ENCODE results near the gene MINDY4. TPM values are rescaled to one million over a fixed set of nuclear protein-coding genes. Genes with fewer than 3 reads are reported as not detected.

MINDY4 gene
- total RNA-seq, 1 donor from 2014 or later: 6.3 TPM

DNA sequence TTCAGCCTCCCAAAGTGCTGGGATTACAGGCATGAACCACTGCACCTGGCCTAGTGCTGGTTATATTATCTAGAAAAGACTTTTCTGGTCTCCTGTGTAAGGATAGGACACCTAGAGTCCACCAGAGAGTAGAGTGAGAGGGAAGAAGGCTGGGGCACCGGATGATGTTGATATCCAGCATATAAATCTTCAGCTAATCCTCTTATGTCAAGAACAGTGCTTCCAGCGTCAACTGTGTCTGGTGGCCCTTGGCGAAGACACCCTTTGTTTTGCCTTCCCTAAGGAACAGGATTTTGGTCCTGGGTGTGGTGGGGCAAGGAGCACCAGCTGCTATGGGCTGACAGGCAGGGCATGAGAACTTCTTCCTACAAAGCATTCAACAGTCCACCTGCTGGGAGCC lies 35.6 kb upstream of the MINDY4 start:
- H3K27me3 Mint-ChIP-seq (ENCODE audit: low read depth): peaks cover 42% of the 10 kb centered on the region
- H3K9me3 Mint-ChIP-seq (ENCODE audit: low read depth): peaks cover 5% of the 10 kb centered on the region
- no peak overlapping the region for H3K27ac Mint-ChIP-seq (ENCODE audit: unreplicated experiment)
- H3K4me1 Mint-ChIP-seq (ENCODE audit: low read depth): peaks cover 4% of the 10 kb centered on the region
- H3K36me3 Mint-ChIP-seq (ENCODE audit: low read depth): no peaks in the 10 kb centered on the region
- DNase-seq (ENCODE audit: low spot score): no peak
- H3K4me3 Mint-ChIP-seq (ENCODE audit: unreplicated experiment): no peak overlapping the region
- no peak for TF ChIP-seq CTCF (IDR thresholded peaks at IDR 0.05)

DNA sequence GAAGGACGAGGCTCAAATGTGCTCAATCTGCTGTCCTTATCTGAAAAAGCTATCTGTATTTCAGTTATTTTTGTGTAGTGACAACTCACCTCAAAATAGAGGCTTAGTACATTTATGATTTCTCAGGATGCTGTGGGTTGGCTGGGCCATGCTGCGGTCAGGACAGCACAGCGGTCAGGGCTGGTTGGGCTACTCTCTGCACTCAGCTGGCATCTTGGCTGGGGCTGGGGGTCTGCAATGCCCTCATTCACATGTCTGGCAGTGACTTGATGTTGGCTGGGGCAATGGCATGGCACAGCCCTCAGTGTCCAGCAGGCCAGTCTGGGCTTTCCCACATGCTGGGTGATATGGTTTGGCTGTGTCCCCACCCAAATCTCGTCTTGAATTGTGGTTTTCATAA lies 34.9 kb upstream of the MINDY4 start:
- Mint-ChIP-seq H3K27ac (ENCODE audit: unreplicated experiment) (no peak overlapping the region), H3K4me1 (ENCODE audit: low read depth) (peaks cover 4% of the 10 kb centered on the region), H3K27me3 (ENCODE audit: low read depth) (peaks cover 38% of the 10 kb centered on the region), H3K4me3 (ENCODE audit: unreplicated experiment) (no peak overlapping the region), H3K9me3 (ENCODE audit: low read depth) (peaks cover 5% of the 10 kb centered on the region), H3K36me3 (ENCODE audit: low read depth) (no peaks in the 10 kb centered on the region)
- no peak for TF ChIP-seq CTCF (IDR thresholded peaks at IDR 0.05)
- DNase-seq (ENCODE audit: low spot score): no peak

GRCh38 chr7:30738026-30738915 lies 32.9 kb upstream of the MINDY4 start:
- H3K27ac Mint-ChIP-seq (ENCODE audit: unreplicated experiment): no peak overlapping the region
- no peaks in the 10 kb centered on the region for H3K4me1 Mint-ChIP-seq (ENCODE audit: low read depth)
- TF ChIP-seq CTCF (IDR thresholded peaks at IDR 0.05): no peak
- no peak for DNase-seq (ENCODE audit: low spot score)
- H3K36me3 Mint-ChIP-seq (ENCODE audit: low read depth): no peaks in the 10 kb centered on the region
- H3K4me3 Mint-ChIP-seq (ENCODE audit: unreplicated experiment): no peak overlapping the region
- peaks cover 5% of the 10 kb centered on the region for H3K9me3 Mint-ChIP-seq (ENCODE audit: low read depth)
- H3K27me3 Mint-ChIP-seq (ENCODE audit: low read depth): peaks cover 29% of the 10 kb centered on the region

DNA sequence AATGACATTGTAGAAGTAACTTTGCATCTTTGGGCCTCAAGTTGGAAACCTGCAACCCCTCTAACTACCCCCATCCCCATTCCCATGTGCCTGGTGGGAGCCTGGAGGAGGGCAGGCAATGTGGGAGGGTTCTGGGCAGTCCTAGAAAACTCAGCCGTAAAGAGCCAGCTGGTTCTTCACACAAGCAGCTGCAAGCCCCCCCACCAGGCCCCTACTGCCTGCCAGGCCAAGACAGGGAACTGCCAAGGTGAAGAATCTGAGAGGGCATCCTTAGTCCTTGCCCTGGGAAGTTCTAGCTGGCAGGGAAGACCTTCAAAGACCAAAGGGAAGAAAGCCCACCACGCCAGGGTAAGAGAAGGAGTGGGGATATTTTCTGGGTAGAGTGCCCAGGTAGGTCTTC lies 31.5 kb upstream of the MINDY4 start:
- Mint-ChIP-seq H3K4me1 (ENCODE audit: low read depth) (no peaks in the 10 kb centered on the region), H3K36me3 (ENCODE audit: low read depth) (no peaks in the 10 kb centered on the region), H3K4me3 (ENCODE audit: unreplicated experiment) (no peak overlapping the region), H3K9me3 (ENCODE audit: low read depth) (peaks cover 5% of the 10 kb centered on the region), H3K27ac (ENCODE audit: unreplicated experiment) (no peak overlapping the region), H3K27me3 (ENCODE audit: low read depth) (peaks cover 31% of the 10 kb centered on the region)
- TF ChIP-seq CTCF (IDR thresholded peaks at IDR 0.05): no peak
- no peak for DNase-seq (ENCODE audit: low spot score)

DNA sequence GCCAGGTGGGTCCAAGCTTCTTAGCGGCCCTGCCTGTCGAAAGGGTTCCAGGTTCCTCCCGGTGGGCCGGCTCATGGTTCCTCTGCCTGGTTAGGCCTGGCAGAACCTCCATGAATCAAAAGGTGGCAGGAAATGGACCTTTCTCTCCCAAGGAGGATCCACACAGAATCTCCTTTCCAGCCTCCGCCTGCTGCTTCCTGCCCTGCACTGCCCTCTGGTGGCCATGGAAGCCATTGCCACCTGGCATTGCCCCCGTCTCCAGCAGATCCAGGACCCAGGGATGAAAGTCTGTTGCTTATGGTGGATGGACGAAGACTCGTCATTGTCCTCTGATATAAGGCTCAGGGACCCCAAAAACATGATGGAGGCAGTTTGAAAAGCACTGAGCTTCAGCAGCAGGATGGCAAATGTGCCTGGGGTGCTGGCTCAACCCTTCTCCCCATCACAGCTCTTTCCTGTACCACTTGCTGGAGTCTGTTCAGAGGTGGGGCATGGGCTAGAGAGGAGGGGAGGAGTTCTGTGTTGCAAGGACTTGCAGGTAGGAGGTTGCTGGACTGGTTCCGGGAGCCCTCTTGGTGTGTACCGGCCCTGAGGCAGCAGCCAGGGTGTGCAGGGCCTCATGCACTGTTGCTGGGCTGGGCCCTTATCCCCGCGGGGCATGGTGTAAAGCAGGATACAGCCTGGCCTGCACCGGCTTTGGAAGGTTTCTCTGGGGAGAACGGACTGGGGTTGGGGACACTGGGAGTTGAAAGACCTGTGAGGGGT lies 30.6 kb upstream of the MINDY4 start:
- peak; percentile 99 for TF ChIP-seq CTCF (IDR thresholded peaks at IDR 0.05)
- H3K36me3 Mint-ChIP-seq (ENCODE audit: low read depth): no peaks in the 10 kb centered on the region
- no peaks in the 10 kb centered on the region for H3K9me3 Mint-ChIP-seq (ENCODE audit: low read depth)
- H3K27ac Mint-ChIP-seq (ENCODE audit: unreplicated experiment): no peak overlapping the region
- DNase-seq (ENCODE audit: low spot score): no peak
- no peak overlapping the region for H3K4me3 Mint-ChIP-seq (ENCODE audit: unreplicated experiment)
- peaks cover 25% of the 10 kb centered on the region for H3K27me3 Mint-ChIP-seq (ENCODE audit: low read depth)
- peaks cover 5% of the 10 kb centered on the region for H3K4me1 Mint-ChIP-seq (ENCODE audit: low read depth)

Data from chondrocyte (in vitro differentiated cells).